H1 (cell line): ENCODE measurements around the gene CHST11. TPM values are rescaled to one million over a fixed set of nuclear protein-coding genes. Genes with fewer than 3 reads are reported as not detected.

Experiments
- FOSL1 ChIP-seq: IDR thresholded peaks from 2 replicates; pipeline ENCODE4 v1.6.1; 2011; ENCODE audit warnings: mild to moderate bottlenecking, low read depth, low read length, moderate library complexity; ENCODE audit not compliant: insufficient read depth
- SP4 ChIP-seq: IDR thresholded peaks from 2 replicates; pipeline ENCODE4 v1.6.1; 2012; ENCODE audit warnings: low read length, inconsistent platforms
- polyA plus RNA-seq, 7 experiments: library from polyadenylated mRNA; depleted of rRNA in 3 of 7; stranded (reverse) in 5 of 7; unstranded in 2 of 7; fragments of >200 nt in 5 of 7; fragments of 200-250 nt in 2 of 7; gene quantifications; 1 replicate in 5 of 7; 2 replicates in 1 of 7; 4 replicates in 1 of 7; pipeline versions ENCODE4 v1.2.1 to v1.2.3, GENCODE V29; 2011 to 2013; ENCODE audit warnings: missing spikeins in 2 of 7, mixed read lengths in 2 of 7
- total RNA-seq: library from RNA; stranded (reverse); fragmentation: NEBNext Ultra II Directional; extraction: Animal tissue kit (Norgen Biotek cat#: 25700); gene quantifications from 2 replicates; pipeline ENCODE4 v1.2.1, GENCODE V29; 2021

The CHST11 gene
- total and polyA plus RNA-seq, 2 of the 8 experiments (the other 6 are each of a cell fraction or from before 2014, with no cell fraction given) = 14.4 to 20.8 TPM

DNA sequence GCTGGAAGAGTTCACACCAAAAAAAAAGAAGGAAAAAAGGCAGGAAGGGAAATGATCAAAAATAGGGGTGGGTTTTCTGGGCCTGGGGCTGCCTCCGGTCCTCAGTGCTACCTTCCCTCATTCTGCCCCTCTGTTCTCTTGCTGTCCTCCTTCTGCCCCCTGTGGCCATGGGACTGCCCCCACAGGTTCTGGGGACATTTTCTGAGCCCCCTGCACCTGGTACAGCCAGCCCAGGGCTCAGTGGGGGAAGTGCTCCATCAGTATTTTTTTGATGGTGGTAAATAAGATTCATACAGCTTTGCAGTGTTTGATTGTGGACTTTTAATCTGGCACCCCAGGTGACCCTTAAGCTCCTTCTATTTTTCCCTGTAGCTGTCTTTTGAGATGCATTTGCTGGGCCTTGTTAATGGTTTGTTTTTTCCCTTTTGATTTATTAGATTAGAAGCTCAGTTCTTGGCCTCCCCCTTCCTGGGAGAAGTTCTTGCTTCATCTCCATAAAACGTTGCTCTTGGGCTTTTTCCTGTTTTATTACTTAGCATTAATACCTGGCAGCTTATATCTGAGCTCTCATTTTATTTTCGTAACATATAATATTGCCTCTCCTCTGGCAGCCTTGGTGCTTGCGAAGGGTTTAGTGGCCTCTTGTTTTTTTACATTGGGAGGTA is 43.1 kb downstream of the CHST11 start (continued):
- no peak for TF ChIP-seq FOSL1
- TF ChIP-seq SP4 = no peak
- TF ChIP-seq, all 59 proteins: peak for 0
